Left lobe of liver (tissue), 2 donors: ENCODE results near the gene STK38L. TPM values are rescaled to one million over a fixed set of nuclear protein-coding genes. Genes with fewer than 3 reads are reported as not detected.

ENCODE experiments used
- ATAC-seq: fragments of 200-7000 bp; cut with Tn5 transposase; one replicate; pipeline ENCODE4 v1.9.1; 2020; ENCODE audit warnings: mild to moderate bottlenecking, moderate library complexity
- DNase-seq: peaks from one replicate; pipeline ENCODE4 v3.0.0-alpha.2; 2020; ENCODE audit warnings: low spot score
- total RNA-seq: library from RNA; stranded (reverse); gene quantifications from one replicate; pipeline ENCODE4 v1.2.1, GENCODE V29; 2021
- donor health status: DM: no; HTN: no; CAD: no; lungs with moderate emphysema.
- donor health status: DM: no; HTN: yes; CAD: no.

STK38L gene
- total RNA-seq, 1 donor from 2014 or later: 7.7 TPM

DNA sequence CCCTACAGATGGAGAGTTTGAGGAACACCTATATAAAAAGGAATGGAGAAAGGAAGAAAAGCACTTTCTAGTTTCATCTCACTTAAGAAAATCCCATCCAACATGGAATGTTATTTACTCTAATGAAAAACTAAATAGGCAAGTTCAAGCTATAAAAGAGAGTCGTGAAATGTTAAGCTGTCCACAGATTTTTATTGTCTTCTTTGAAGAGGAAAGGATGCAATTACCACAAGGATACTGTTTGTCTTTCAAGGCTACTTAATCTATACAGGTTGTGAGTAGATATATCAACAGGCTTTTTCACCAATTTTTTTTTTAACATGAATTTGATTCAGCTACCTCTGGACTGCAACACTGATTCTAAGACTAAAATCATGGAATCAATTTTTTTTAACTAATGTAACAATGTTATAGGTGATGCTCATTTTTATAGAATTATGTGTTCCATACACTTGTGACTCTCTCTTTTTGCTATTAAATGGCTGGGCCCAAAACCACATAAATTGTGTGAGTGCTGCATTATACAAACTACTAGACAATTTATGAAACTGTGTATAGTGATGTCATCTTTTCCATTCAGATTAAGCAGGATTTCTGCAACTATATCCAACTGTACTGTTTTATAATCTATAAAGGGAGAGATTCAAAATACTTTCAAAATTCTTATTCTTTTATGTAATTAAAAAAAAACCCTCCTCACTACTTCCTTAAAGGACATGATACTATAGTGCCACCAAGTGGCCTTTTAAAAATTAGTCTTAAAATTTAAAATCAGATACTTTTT lies 61.8 kb downstream of the STK38L start:
- DNase-seq: no peak

DNA sequence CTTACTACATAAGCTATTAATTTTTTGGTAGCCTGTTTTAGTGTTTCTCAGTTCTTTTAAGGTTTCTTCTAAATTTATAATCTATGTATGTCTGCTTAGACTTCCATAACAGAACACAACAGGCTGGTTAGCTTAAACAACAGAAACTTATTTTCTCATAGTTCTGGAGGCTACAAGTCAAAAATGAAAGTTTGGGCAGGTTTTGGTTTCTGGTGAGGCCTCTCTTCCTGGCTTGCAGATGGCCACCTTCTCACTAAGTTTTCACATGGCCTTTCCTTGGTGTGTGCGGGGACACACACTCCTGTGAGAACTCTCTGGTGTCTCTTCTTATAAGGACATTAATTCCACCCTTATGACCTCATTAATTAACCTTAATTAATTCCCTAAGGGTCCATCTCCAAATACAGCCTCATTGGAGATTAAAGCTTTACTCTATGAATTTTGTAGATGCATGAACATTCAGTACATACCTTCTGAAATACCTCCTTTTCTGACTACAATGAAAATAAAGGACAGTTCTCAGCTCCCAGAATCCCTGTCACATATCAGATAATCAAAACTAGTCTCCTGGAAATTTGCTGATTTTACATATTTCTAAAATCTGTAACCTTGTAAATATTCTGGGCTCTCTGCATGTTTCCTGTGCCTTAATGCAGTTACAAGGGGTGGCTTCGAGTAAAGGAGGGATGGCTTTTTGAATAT lies 65.4 kb downstream of the STK38L start:
- no peak for DNase-seq
- no peak for ATAC-seq

More for the DNA sequence above, 61.8 kb downstream of the STK38L start:
- ATAC-seq: peak; percentile 40

GRCh38 chr12:27309995-27310315 lies 65.9 kb downstream of the STK38L start:
- DNase-seq (no peak), ATAC-seq (no peak)

DNA sequence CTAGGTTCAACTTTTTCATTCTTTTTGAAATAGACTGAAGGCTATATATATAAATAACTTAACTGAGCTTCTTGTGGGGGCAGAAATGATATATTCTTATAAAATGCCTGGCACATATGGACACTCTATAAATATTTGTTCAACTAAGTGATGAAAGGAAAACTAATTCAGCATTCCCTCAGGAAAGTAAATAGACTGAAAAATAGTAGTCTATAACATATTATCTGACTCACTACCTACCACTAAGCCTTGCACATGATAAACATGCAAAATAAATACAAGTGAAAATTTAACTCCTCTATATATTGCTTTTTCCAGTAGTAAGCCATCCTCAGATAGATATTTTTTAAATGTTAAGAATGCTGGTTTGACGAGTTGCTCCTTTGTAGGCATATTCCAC lies 72.9 kb downstream of the STK38L start:
- ATAC-seq (no peak), DNase-seq (no peak)

DNA sequence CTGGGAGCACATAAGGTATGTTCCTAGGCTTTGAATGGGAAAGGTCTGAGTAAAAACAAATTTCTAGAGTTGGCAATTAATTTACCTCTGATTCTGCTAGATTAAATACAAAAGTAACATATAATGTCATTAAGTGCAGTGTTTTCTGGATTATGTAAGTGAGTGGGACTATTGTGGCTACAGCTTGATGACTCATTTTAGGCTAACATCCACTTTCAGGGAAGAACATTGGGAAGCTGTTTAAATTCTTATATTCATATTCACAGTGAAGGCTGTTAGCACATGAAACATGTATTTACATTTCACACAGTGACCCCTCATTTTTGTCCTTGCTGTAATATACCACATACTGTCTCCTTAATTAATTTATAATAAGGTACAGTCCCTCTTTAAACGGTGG lies 75.3 kb downstream of the STK38L start:
- no peak for ATAC-seq
- DNase-seq: no peak

- ATAC-seq: no peak
These were observed 75.8 kb downstream of the STK38L start for GRCh38 chr12:27319848-27320247.

DNA sequence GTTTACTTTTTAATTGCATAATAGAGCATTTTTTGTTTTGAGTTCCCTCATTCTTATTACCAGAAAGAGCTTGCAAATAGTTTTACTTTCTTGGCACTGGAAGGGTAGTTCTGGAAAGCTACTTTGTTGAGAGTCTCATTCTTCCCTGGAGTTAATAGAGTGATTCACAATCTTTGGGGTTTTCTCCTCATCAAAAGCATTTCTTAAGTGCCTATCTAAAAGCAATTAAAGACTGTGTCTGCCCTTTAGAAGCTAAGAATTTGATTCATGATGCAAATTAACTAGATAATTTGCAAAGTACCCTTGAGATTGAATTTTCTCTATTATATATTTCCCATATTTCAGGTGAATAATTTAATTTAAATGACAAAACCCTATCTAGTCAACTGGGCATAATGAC lies 80.4 kb downstream of the STK38L start:
- DNase-seq (no peak), ATAC-seq (no peak)

More at GRCh38 chr12:27319848-27320247, 75.8 kb downstream of the STK38L start:
- DNase-seq: no peak

GRCh38 chr12:27330846-27331245 lies 86.8 kb downstream of the STK38L start:
- no peak for ATAC-seq
- DNase-seq: no peak

DNA sequence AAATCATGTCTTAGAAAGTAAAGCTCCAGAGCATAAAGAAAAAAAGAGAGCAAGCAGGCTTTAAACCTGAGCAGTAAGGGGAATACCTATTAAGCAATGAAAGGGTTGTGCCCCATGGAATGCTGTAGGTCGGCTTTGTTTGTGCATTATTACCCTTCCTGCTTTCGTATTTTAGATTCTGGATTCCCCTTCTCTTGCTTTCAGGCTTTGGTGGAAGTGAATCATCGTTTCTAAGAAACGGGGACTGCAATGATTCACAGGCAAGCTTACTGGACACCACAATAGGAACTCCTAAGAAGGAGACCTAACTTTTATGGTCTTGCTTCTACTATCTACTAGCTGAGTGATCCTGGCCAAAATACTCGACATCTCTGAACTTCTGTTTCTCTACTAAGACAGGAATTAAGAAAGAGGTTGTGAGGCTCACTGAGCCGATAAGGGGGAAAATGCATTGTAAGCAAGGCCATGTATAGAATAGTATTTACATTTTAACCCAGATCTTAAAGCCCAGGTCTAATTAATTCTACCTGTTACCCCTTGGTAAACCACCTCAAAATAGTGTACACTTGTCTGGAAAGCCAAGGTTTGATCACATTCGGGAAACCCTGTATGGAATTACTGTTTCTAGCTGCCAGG lies 87.3 kb downstream of the STK38L start:
- ATAC-seq: no peak

GRCh38 chr12:27331927-27332324 lies 87.8 kb downstream of the STK38L start:
- no peak for ATAC-seq

More for the DNA sequence above, 87.3 kb downstream of the STK38L start:
- no peak for DNase-seq

GRCh38 chr12:27332407-27332713 lies 88.3 kb downstream of the STK38L start:
- ATAC-seq: no peak

More at GRCh38 chr12:27331927-27332324, 87.8 kb downstream of the STK38L start:
- DNase-seq: no peak

GRCh38 chr12:27332714-27333402 lies 88.8 kb downstream of the STK38L start, which contains the start of gene BMAL2:
BMAL2 (plus strand) TSS chr12:27332836; CDS start chr12:27333073, 237 bp downstream.
- peak; percentile 60 for DNase-seq
- peak; percentile 75 for ATAC-seq

More at GRCh38 chr12:27332407-27332713, 88.3 kb downstream of the STK38L start:
- DNase-seq: no peak

- peak; percentile 66 for ATAC-seq
- DNase-seq: peak; percentile 58
These were observed 89.4 kb downstream of the STK38L start for GRCh38 chr12:27333403-27334009.

DNA sequence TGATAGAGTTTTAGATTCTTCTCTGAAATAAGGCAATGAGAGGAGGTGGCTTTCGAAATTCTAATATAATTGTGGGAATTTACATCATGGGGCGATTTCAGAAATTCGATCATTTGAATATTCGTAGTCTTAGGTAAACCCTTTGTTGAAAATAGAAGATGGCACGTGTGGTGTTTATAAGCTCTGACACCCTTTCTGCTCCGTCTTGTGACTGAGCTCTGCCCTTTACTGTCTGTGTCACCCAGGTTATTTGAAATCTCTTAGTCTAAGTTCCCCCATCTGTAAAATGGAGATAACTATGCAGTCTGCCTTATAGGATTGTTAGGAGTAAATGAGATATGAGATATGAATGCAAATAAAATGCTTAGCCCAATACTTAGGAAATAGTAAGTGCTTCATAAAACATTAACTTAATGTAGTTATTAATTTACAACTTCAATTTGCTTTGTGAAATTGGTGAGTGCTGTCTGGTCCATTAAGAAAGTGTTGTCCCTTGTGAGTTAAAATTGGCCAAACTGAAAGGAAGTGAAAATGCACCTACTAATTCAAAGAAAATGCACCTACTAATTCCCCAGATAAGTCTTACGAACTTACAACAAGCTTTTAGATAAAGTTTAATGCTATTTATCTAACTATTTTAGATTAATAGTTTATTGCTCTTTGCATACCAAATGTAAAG lies 90.1 kb downstream of the STK38L start:
- DNase-seq (no peak), ATAC-seq (peak; percentile 22)

- no peak for ATAC-seq
- DNase-seq: no peak
These were observed 90.6 kb downstream of the STK38L start for GRCh38 chr12:27334721-27335082.

GRCh38 chr12:27335364-27336281 lies 91.5 kb downstream of the STK38L start:
- DNase-seq (no peak), ATAC-seq (peak; percentile 4)

DNA sequence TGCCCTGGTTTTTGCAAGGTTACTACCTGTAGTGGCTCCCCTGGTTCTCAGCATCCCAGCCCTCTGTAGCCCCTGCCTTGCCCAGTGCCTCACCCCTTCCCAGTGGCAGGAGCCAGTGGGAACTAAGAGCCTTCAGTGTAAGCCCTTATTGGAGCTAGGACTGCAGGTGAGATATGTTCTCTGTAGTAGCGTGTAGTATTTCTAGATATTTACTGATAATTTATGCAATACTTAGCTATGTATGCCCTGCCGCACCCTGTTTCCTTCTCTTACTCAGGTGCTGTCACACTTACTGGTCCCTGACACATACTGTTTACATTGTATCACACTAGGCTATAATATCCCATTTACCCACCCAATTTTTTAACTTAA lies 92.2 kb downstream of the STK38L start:
- no peak for ATAC-seq
- DNase-seq: no peak

GRCh38 chr12:27337376-27337775 lies 93.3 kb downstream of the STK38L start:
- DNase-seq (no peak), ATAC-seq (peak; percentile 13)

- DNase-seq: no peak
- ATAC-seq: no peak
These were observed 94.4 kb downstream of the STK38L start for GRCh38 chr12:27338473-27338872.
